Memory B cell (primary cell): ENCODE results near the gene PIH1D2.
A peak's percentile ranks its signal among the peaks of the same experiment; 100 is the strongest.
"Not testable (repeated sequence)": the region's sequence is repeated elsewhere in the genome, so short reads cannot be mapped to it uniquely, and the experiment has no call there.

Experiments
- ATAC-seq: fragments of 150-1000 bp; cut with Tn5 transposase; 2 replicates; pipeline ENCODE4 v1.10.0; 2021; ENCODE audit warnings: low read depth, mild to moderate bottlenecking, moderate library complexity
- DNase-seq, 2 donors: peaks; one replicate each; pipeline ENCODE4 v3.0.0; 2022; ENCODE audit warnings: low spot score in 2 of 2
- H3K27ac Mint-ChIP-seq: one replicate; pipeline ENCODE4 v1.8.0; 2022; ENCODE audit warnings: mild to moderate bottlenecking, moderate library complexity, mixed read lengths
- H3K27me3 Mint-ChIP-seq: one replicate; pipeline ENCODE4 v1.8.0; 2022; ENCODE audit warnings: mixed read lengths
- H3K36me3 Mint-ChIP-seq: one replicate; pipeline ENCODE4 v1.8.0; 2022; ENCODE audit warnings: mild to moderate bottlenecking, mixed read lengths
- H3K4me1 Mint-ChIP-seq: one replicate; pipeline ENCODE4 v1.8.0; 2022; ENCODE audit warnings: mixed read lengths
- H3K4me3 Mint-ChIP-seq: one replicate; pipeline ENCODE4 v1.8.0; 2022; ENCODE audit warnings: mild to moderate bottlenecking, moderate library complexity, mixed read lengths
- H3K9me3 Mint-ChIP-seq: one replicate; pipeline ENCODE4 v1.8.0; 2022; ENCODE audit warnings: mixed read lengths

The PIH1D2 gene

DNA sequence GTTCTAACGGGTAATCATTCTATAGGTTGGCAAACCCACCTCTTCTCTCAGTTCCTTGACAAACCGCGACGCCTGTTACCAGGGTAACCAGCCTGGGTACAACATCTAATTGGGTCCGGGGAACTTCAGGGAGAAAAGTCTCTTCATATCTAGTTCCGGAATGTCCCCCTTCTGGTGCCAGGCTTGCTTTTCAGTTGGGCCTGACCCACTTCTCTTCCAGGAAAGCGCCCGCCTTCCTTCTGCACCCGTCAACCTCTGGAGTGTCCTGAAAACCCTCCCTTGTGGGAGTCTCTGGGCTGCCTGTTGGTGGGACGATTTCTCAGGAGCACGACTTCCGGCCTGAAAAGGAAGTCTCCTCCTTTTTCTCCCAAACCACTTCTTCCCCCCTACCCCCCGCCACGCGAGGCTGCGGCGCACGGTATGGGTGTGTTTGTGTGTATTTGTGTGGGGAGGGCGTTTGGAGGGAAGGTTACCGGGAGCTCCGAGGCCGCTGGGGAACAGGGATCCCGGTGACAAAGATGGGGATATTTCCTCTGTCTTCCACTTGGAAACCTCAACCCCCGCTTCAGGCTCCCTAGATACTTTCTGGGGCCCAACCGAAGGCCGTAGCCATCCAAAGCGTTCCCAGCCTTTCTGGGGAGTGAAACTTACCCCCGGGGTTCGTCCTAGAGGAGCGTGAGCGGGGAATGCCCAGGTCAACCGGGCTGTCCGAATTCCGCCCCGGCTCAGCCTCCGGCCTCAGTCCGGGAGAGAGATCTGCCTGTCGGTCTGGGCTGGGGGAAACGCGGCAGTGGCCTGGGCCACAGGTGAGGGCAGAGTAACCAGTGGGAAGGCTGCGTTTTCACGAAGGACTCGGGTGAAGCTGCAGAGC lies at the start of gene PIH1D2, which contains the start of gene NKAPD1:
PIH1D2 (minus strand) TSS at position 77 of the 871 bp plus-strand sequence. CDS start 843 bp downstream, outside the sequence.
NKAPD1 (plus strand) TSS at position 359 of the 871 bp plus-strand sequence. CDS start 1,276 bp downstream, outside the sequence.
- Mint-ChIP-seq H3K27ac (peak within 1 kb of the TSS; percentile 94), H3K9me3 (no peaks in the 10 kb centered on the region), H3K4me1 (peaks cover 18% of the 10 kb centered on the region), H3K27me3 (no peaks in the 10 kb centered on the region), H3K4me3 (peak within 1 kb of the TSS; percentile 95), H3K36me3 (peaks cover 10% of the 10 kb centered on the region)
- DNase-seq (peak; percentile 80 to 82), ATAC-seq (peak; percentile 88)

DNA sequence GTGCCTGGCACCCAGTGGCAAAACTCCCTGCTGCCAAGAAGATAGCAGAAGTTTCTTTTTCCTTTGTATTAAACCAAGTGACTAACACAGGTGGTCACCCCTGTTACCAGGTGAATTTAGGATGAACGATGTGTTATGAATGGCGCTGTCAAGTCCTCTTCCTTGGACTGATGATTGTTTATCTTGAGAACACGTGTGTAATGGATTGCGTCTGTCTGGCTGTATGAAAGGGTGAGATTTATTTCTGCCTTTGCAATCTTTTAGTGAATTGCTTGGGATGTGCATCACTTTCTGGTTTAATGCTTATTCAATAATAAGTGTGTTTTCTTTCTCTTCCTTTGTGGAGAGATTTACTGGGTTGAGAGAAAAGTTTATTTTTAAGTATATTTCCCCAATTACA lies 49.3 kb upstream of the PIH1D2 start:
- Mint-ChIP-seq H3K27ac (no peak overlapping the region), H3K4me1 (peaks cover 7% of the 10 kb centered on the region), H3K27me3 (no peaks in the 10 kb centered on the region), H3K4me3 (no peak overlapping the region), H3K9me3 (no peaks in the 10 kb centered on the region), H3K36me3 (peaks cover 3% of the 10 kb centered on the region)
- no peak for DNase-seq
- ATAC-seq, result no peak

DNA sequence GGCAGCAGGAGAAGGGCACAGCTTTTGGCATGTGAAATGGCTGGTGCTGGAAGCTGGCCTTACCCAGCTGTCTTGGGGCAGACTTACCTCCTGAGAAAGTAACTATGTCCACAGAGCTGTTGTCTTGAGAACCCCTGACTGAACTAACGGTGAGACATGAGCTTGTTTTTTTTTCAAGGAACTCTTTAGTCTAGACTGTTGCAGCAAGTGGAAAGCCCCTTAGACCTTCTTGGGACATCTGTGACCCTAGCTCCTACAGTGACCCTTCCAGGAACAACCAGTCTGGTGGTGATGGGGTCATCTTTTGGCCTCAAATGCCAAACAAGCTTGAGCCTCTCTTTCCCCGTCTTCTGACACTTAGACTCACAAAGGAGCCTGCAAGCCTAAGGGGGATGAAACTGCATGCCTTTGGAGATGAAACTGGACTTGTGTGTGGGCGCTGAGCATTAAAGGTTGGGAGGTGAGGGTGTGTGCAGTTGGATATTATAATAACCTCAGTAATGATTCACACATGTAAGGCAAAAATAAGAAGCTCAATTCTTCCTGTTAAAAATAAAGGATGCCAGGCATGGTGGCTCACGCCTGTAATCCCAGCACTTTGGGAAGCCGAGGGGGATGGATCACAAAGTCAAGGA lies 48.3 kb upstream of the PIH1D2 start:
- no peak overlapping the region for H3K27ac Mint-ChIP-seq
- H3K4me1 Mint-ChIP-seq, result peaks cover 7% of the 10 kb centered on the region
- no peaks in the 10 kb centered on the region for H3K9me3 Mint-ChIP-seq
- H3K27me3 Mint-ChIP-seq, result no peaks in the 10 kb centered on the region
- H3K36me3 Mint-ChIP-seq, result no peaks in the 10 kb centered on the region
- no peak for DNase-seq
- no peak overlapping the region for H3K4me3 Mint-ChIP-seq
- no peak for ATAC-seq

- Mint-ChIP-seq H3K9me3 (no peaks in the 10 kb centered on the region), H3K4me1 (peaks cover 7% of the 10 kb centered on the region), H3K36me3 (peaks cover 3% of the 10 kb centered on the region), H3K4me3 (no peak overlapping the region), H3K27me3 (no peaks in the 10 kb centered on the region), H3K27ac (no peak overlapping the region)
- no peak for DNase-seq
- no peak for ATAC-seq
Measured at GRCh38 chr11:112118176-112118575, 44.4 kb upstream of the PIH1D2 start.

DNA sequence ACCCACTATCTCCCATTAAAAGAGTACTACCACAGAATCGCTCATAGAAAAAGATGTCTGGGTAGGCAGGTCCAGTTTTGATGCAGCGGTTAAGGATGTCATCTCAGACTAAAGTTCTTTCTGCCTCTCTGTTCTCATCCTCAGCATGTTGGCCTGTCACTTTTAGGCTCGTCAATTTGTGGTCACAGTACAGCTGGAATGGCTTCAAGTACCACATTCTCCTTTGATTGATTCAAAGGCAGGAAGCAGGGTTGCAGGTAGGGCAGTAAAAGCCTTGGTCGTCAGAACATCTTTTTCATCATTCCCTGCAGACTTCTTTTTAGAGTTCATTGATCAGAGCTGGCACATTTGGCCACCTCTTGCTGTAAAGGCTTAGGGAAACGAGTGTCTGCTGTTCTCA lies 41.6 kb upstream of the PIH1D2 start:
- ATAC-seq (no peak), DNase-seq (no peak)
- peaks cover 2% of the 10 kb centered on the region for H3K9me3 Mint-ChIP-seq
- H3K27ac Mint-ChIP-seq, result no peak overlapping the region
- peaks cover 4% of the 10 kb centered on the region for H3K4me1 Mint-ChIP-seq
- peaks cover 3% of the 10 kb centered on the region for H3K36me3 Mint-ChIP-seq
- H3K27me3 Mint-ChIP-seq, result no peaks in the 10 kb centered on the region
- H3K4me3 Mint-ChIP-seq, result no peak overlapping the region

GRCh38 chr11:112114460-112114859 lies 40.6 kb upstream of the PIH1D2 start:
- H3K4me1 Mint-ChIP-seq, result no peaks in the 10 kb centered on the region
- H3K27me3 Mint-ChIP-seq, result no peaks in the 10 kb centered on the region
- H3K27ac Mint-ChIP-seq, result no peak overlapping the region
- DNase-seq (no peak), ATAC-seq (no peak)
- peaks cover 2% of the 10 kb centered on the region for H3K9me3 Mint-ChIP-seq
- H3K36me3 Mint-ChIP-seq, result peaks cover 3% of the 10 kb centered on the region
- no peak overlapping the region for H3K4me3 Mint-ChIP-seq

- H3K4me3 Mint-ChIP-seq, result peak overlapping the region; percentile 7
- peaks cover 3% of the 10 kb centered on the region for H3K36me3 Mint-ChIP-seq
- H3K27ac Mint-ChIP-seq, result no peak overlapping the region
- no peaks in the 10 kb centered on the region for H3K27me3 Mint-ChIP-seq
- peaks cover 2% of the 10 kb centered on the region for H3K9me3 Mint-ChIP-seq
- no peaks in the 10 kb centered on the region for H3K4me1 Mint-ChIP-seq
- peak; percentile 61 for ATAC-seq
- peak in 1 of 2 donors; percentile 2 for DNase-seq
Measured at GRCh38 chr11:112113539-112114457, 40.0 kb upstream of the PIH1D2 start.

- Mint-ChIP-seq H3K36me3 (peaks cover 5% of the 10 kb centered on the region), H3K27me3 (no peaks in the 10 kb centered on the region), H3K27ac (no peak overlapping the region), H3K9me3 (peaks cover 2% of the 10 kb centered on the region), H3K4me1 (no peaks in the 10 kb centered on the region), H3K4me3 (no peak overlapping the region)
- ATAC-seq, result no peak
- DNase-seq, result no peak
Measured at GRCh38 chr11:112106070-112106469, 32.3 kb upstream of the PIH1D2 start.

DNA sequence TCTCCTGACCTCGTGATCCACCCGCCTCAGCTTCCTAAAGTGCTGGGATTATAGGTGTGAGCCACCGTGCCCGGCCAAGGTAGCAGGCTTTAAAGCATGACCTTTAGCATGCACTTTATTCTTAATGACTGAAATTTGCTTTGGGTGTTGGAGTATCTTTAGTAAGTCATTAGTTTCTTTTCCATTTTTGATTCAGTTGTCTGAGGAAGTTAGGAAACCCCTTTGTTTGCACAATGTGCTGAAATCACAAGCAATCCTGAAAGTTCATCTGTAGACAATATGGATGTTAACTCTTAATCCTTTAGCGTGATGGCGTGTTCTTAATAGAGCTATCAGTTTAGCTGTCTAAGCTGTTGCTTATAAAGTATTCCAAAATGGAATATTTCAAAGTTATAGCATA lies 29.6 kb upstream of the PIH1D2 start:
- no peak overlapping the region for H3K27ac Mint-ChIP-seq
- no peaks in the 10 kb centered on the region for H3K9me3 Mint-ChIP-seq
- no peak overlapping the region for H3K4me3 Mint-ChIP-seq
- no peaks in the 10 kb centered on the region for H3K27me3 Mint-ChIP-seq
- ATAC-seq, result no peak
- peaks cover 7% of the 10 kb centered on the region for H3K36me3 Mint-ChIP-seq
- H3K4me1 Mint-ChIP-seq, result no peaks in the 10 kb centered on the region
- DNase-seq, result no peak

GRCh38 chr11:112100462-112100861 lies 26.6 kb upstream of the PIH1D2 start:
- ATAC-seq (no peak), DNase-seq (no peak)
- H3K27me3 Mint-ChIP-seq, result no peaks in the 10 kb centered on the region
- no peaks in the 10 kb centered on the region for H3K9me3 Mint-ChIP-seq
- H3K4me1 Mint-ChIP-seq, result no peaks in the 10 kb centered on the region
- H3K4me3 Mint-ChIP-seq, result no peak overlapping the region
- peaks cover 15% of the 10 kb centered on the region for H3K36me3 Mint-ChIP-seq
- no peak overlapping the region for H3K27ac Mint-ChIP-seq

DNA sequence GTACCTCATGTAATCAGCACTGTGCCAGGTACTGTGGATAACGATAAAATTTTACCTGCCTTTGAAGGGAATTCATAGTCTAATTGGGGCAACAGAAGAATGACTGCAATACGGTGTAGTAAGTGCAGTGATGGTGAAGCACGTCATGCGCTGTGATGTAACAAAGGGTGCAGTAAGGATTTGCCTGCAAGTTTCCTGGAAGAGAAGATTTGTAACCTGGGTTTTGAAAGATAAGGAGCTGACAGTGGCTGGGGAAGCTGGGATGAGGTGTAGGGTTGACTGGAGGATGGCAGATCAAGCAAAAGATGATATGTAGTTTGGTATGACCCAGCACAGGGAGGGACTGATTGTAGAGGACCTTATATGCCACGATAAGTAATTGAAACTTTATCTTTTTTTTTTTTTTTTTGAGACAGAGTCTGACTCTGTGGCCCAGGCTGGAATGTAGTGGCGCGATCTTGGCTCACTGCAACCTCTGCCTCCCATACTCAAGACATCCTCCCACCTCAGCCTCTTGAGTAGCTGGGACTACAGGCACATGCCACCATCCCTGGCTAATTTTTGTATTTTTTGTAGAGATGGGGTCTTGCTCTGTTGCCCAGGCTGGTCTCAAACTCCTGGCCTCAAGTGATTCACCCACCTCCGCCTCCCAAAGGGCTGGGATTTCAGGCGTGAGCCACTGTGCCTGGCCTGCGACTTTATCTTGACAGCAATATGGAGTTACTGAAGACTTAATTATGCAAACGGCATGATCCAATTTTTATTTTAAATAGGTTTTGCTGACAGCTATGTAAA lies 24.1 kb upstream of the PIH1D2 start:
- Mint-ChIP-seq H3K36me3 (peaks cover 20% of the 10 kb centered on the region), H3K4me1 (no peaks in the 10 kb centered on the region), H3K9me3 (no peaks in the 10 kb centered on the region), H3K4me3 (no peak overlapping the region), H3K27me3 (no peaks in the 10 kb centered on the region), H3K27ac (no peak overlapping the region)
- DNase-seq (no peak), ATAC-seq (no peak)

GRCh38 chr11:112096194-112096593 lies 22.4 kb upstream of the PIH1D2 start:
- H3K36me3 Mint-ChIP-seq, result peaks cover 33% of the 10 kb centered on the region

DNA sequence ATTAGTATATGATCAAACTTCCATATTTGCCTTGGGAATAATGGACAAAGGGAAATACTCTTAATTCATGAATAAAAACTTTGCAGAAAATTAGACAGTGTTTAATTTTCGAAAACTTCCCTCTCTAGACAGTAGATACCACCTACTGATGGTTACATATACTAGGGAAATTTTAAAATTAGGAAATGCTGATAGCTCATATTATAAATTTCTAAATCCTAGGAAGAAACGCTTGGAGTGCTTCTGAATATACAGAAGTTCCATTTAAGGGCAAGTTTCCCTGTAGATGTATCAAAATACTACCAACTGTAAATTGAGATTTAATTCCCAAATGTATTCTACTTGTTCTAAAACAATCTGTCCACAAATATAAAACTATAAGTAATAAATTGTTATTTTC lies 21.5 kb upstream of the PIH1D2 start:
- not testable (repeated sequence) for ATAC-seq, H3K4me1 Mint-ChIP-seq, H3K27ac Mint-ChIP-seq, H3K9me3 Mint-ChIP-seq, H3K4me3 Mint-ChIP-seq, H3K27me3 Mint-ChIP-seq, DNase-seq
- peaks cover 38% of the 10 kb centered on the region for H3K36me3 Mint-ChIP-seq

More at GRCh38 chr11:112096194-112096593, 22.4 kb upstream of the PIH1D2 start:
- no peak for DNase-seq
- no peaks in the 10 kb centered on the region for H3K4me1 Mint-ChIP-seq
- no peak overlapping the region for H3K27ac Mint-ChIP-seq
- H3K27me3 Mint-ChIP-seq, result no peaks in the 10 kb centered on the region
- no peak for ATAC-seq
- no peaks in the 10 kb centered on the region for H3K9me3 Mint-ChIP-seq
- no peak overlapping the region for H3K4me3 Mint-ChIP-seq
